Fibroblast of skin of left biceps (primary cell): ENCODE results near the gene TMEM11.

Experiments
- DNase-seq, 2 experiments: peaks; one replicate each; pipeline ENCODE4 v3.0.0-alpha.2; 2013; ENCODE audit warnings: low read depth in 2 of 2

TMEM11 gene, protein sequence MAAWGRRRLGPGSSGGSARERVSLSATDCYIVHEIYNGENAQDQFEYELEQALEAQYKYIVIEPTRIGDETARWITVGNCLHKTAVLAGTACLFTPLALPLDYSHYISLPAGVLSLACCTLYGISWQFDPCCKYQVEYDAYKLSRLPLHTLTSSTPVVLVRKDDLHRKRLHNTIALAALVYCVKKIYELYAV

GRCh38 chr17:21214015-21214776 is at the start of gene TMEM11:
Gene TMEM11 (minus strand): TSS chr17:21214161. CDS start chr17:21214152, 9 bp downstream.
- peak; percentile 73 to 80 for DNase-seq

DNA sequence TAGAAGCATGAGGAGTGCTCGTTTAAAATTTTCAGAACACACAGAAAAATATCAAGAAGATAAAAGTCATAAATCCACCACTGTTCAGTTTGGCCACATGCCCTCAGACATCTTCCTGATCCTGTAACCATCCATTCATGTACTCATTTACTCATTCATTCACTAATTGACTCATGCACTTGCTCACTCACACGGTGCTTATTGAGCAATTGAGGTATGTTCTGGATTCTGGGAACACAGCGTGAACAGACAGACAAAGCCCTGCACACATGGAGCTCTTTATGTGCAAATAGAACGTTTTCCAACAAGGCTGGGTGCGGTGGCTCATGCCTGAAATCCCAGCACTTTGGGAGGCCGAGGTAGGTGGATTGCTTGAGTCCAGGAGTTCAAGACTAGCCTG is 49.4 kb upstream of the TMEM11 start:
- DNase-seq, result no peak

GRCh38 chr17:21262259-21262993 is 48.5 kb upstream of the TMEM11 start:
- DNase-seq, result no peak

GRCh38 chr17:21258593-21258992 is 44.6 kb upstream of the TMEM11 start:
- DNase-seq, result no peak

- DNase-seq, result no peak
Measured at GRCh38 chr17:21253646-21254441, 39.9 kb upstream of the TMEM11 start.

DNA sequence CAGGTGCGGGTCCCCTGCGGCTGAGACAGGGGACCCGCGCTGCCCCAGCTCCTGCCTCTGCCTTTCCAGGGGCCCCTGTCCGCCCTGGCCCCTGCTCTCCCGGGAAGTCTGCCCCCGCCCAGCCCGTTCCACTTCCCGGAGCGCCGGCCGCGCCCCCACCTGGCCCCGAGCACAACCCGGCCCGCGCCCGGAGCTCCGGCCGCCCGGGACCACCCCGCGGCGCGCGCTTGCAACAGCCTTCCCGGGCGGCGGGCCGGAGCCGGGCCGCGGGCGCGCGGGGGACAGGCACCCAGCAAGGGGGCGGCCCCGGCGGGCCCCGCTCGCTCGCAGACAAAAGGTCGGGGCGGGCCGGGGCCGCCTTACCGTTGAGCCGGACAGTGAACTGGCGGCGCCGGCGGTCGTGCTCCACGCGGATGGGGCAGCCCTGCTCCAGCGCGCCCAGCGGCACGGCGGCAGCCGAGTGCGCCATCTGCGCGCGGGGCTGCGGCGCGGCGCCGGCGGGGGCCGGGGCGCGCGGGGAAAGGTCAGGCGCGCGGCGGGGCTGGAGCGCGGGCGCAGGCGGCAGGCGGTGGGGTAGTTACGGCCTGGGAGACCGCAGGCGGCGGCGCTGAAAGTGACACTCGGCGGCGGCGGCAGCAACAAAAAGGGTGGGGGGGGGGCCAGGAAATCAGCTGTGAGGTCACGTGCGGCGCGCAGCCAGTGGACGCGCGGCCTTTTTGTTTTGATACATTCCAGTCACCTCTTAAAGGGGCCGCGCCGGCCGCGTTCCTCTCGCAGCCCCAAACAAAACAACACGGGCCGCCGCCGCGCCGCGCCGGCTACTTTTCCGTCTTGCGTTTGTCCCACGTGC is 39.1 kb upstream of the TMEM11 start, which contains the start of gene NATD1:
Gene NATD1, minus strand, starts transcription at position 615 of the 850 bp plus-strand sequence. Its CDS starts 146 bp downstream, at position 469.
- DNase-seq, result peak; percentile 46 to 47

- no peak for DNase-seq
Measured at GRCh38 chr17:21252289-21252795, 38.4 kb upstream of the TMEM11 start.

DNA sequence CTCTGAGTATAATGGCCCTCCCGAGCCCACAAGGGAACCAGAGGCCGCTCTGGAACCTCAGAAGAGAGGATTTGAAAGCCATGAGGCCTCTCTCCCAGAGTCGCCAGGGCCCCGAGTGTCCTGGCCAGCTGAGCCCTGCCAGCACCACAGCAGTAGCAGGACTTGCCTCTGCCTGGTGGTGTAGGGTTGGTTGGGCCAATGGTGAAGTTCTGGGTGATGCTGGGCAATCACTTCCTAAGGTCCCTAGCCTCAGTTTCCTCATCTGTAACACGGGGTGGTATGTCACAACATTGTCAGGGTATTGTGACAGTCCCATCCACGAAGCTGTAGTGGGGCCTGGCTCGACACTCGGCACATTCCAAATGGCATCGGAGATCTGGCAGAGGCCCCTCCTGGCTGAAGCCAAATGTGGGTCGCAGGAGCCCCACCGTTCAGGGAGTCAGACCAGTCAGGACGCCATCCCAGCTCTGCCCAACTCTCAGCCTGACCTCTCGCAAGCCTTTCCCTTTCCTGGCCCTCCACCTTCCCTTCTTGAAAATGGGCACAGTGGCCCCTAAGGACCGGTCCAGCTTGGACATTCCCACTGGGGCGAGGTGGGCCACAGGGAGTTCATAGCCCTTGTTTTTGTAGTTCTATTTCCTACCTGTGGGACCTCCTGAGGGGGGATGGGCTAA is 37.5 kb upstream of the TMEM11 start:
- DNase-seq, result no peak

DNA sequence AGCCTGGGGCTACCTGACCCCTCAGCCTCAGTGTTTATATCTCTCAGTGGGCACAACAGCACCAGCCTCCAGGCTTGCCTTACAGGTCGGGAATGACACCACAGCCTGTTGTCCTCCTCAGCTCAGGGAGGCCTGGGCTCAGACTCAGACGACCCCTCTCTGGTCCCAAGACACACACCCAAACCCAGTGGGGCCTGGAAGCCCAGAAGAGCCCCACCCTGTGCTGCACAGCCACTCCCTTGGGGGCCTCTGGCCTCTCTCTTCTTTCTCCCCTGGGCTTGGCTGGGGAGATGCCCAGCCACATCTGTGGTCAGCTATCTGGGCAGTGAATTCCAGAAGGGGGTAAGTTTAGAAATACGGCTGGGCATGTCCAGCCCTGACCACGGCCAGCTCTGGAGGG is 36.9 kb upstream of the TMEM11 start:
- no peak for DNase-seq

DNA sequence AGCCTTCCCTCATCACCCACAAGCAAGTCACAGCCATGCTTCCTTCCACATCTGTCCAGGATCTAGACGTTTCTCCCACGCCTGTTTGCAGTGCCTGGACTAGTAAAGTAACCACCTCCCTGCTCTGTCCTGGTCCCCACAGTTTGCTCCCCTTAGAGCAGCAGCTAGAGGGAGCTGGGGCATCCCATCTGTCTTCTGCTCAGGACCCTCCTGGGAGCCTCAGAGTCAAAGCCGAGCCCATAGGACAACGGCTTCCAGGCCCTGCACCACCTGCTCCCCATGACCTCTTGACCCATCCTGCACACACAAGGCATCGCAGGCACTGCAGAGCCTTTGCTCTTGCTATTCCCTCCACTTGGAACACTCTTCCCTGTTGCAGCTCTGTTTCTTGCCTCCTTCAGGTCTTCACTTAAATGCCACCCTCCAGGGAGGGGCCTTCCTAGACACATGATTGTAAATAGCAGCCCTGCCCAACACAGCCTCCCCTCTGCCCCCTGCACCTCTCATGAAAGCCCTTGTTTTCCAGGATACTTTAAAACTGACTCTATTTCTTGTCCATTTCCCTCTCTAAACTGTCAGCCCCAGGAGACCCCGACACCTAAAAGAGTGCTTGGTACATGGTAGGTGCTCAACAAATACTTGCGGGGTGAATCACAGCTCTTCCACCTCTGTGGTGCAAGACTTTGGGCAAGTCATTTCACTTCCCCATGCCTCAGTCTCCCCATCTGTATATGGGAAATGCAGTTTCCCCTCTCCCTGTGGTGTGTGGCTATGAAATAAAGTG is 36.2 kb upstream of the TMEM11 start:
- no peak for DNase-seq

GRCh38 chr17:21249086-21249795 is 35.3 kb upstream of the TMEM11 start:
- DNase-seq, result no peak

DNA sequence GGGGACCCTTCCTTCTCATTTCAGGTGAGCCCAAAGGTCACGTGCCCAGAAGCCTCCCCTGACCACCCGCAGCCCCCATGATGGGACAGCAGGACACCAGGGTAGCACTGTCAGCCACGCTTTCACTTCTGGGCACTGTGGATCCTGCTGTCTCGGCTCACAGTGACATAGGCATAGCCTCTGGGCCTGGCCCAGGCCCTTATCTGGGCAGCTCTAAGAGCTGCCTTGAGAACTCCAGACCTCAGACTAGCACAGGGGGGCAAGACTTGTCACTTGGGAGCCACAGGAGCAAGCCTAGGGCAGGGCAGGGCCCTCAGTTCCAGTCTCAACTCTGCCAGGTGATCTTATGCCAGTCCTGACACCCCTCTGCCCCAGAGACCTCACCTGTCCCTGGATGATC is 34.5 kb upstream of the TMEM11 start:
- no peak for DNase-seq

GRCh38 chr17:21247552-21248258 is 33.7 kb upstream of the TMEM11 start:
- no peak for DNase-seq

DNA sequence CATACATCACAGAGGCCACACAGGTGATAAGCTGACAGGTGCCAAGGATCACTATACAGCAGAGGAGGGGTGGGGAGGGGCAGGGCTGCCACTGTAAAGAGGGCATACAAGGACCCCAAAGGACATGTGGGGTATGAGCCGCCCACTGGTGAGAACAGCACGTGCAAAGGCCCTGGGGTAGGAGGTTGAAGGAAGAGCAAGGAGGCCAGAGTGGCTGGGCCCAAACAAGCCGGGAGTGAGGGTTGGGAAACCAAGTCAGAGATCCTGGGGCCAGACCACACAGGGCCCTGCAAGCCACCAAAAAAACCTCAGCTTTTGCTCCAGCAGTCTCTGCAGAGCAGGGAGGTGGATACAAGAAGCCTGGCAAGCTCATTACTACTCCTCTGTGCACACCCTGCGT is 32.7 kb upstream of the TMEM11 start:
- no peak for DNase-seq

- no peak for DNase-seq
Measured at GRCh38 chr17:21245639-21246084, 31.7 kb upstream of the TMEM11 start.

DNA sequence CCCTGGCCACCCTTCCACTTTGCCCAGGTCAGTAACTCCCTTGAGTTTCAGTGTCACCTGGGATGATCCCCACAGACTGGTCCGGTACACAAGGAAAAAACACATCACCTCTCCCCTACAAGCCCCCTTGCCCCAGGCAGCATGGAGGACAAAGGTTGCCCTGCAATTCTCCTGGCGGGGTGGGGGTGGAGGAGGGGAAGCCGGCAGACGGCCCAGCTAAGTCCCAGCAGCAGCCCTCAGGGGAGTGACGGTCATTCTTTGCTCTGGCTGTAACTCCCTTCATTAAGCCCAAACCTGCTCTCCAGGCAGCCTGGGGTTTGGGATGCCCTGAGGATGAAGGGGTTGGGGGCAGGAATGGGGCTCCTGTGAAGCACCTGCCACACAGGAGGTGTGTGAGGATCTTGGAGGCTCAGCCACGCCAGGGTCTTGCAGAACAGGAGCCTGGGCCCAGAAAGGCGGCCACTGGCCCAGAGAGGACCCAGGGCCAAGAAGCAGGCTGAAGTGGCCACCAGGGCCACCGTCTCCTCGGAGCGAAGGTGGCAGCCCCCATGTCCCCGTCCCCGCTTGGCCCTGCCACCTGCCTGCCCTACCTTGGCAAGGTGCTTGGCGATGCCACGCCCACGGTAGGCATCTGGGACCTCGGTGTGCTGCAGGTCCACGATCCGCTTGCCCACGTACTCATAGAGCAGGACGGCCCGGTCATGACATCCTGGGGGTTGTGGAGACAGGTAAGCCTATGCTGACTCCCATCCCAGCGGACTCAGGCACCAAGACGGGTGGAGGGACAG is 29.7 kb upstream of the TMEM11 start:
- no peak for DNase-seq
